Heart left ventricle (tissue), 13 donors: ENCODE results near the gene SIM1.

Source experiments
- POLR2A ChIP-seq, 2 donors: fragments of 450-650 bp; IDR thresholded peaks; one replicate each; pipeline ENCODE4 v1.6.1; 2017; ENCODE audit warnings: antibody characterized with exemption in 2 of 2, mild to moderate bottlenecking in 2 of 2, moderate library complexity in 2 of 2
- TF ChIP-seq, protein P1 (sequence below), 12 donors: fragments of 200-600 bp; sonication (generic) in 4 of 12; IDR thresholded peaks; one replicate each; pipeline versions ENCODE4 v1.5.0 to v1.8.0; 2018 to 2022; ENCODE audit warnings: antibody characterized with exemption in 12 of 12, mild to moderate bottlenecking in 5 of 12
- donor health status: ischemic (EF 13 %, LVEDD 7.1; RV severe dilation, severe dysfunction).
- donor health status: DM: no; HTN: yes; CAD: no.
- donor health status: DM: no; HTN: no; CAD: no.
- donor health status: ischemic (EF 25% LVEDD 6.9; RV normal size, moderate dysfunction).
- donor health status: ischemic (EF 25% LVEDD 5.7; RV mildly dilated, moderate dysfunction).
- donor health status: ischemic (EF 35%, LVEDD 5.7; RV mildly dilated, moderate dysfunction).
- donor health status: nonischemic (EF 11% LVEDD 7.7; RV severe dilation, severe dysfunction).
- donor health status: DM: yes; HTN: yes; CAD: no.
- donor health status: PGD.
- donor health status: ischemic (EF 29% LVEDD 5.4; RV normal size, mild dysfunction).
- donor health status: nonischemic (EF 23%, LVEDD 6.1; RV moderate dilation, normal function).

DNA sequence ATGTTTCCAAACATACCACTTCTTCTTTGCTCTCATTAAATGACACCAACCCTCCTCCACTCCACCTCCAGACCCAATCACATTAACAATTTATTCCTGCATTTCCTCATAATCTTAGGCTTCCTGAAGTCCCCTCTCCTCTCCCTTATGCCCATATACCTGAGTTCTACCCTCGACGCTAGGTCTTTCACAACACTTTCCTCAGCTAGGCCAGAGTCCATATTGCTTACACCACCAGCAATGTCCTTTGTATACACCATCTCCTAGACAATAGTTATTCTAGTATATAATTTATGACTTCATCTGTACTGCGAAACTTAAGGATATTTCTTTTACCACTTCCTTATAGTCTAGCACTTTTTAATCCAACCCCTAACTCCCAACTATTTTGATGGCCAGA lies 47.7 kb downstream of the SIM1 start:
- TF ChIP-seq, protein P1, sequence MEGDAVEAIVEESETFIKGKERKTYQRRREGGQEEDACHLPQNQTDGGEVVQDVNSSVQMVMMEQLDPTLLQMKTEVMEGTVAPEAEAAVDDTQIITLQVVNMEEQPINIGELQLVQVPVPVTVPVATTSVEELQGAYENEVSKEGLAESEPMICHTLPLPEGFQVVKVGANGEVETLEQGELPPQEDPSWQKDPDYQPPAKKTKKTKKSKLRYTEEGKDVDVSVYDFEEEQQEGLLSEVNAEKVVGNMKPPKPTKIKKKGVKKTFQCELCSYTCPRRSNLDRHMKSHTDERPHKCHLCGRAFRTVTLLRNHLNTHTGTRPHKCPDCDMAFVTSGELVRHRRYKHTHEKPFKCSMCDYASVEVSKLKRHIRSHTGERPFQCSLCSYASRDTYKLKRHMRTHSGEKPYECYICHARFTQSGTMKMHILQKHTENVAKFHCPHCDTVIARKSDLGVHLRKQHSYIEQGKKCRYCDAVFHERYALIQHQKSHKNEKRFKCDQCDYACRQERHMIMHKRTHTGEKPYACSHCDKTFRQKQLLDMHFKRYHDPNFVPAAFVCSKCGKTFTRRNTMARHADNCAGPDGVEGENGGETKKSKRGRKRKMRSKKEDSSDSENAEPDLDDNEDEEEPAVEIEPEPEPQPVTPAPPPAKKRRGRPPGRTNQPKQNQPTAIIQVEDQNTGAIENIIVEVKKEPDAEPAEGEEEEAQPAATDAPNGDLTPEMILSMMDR (IDR thresholded peaks at IDR 0.05), result no peak
- no peak for TF ChIP-seq POLR2A (IDR thresholded peaks at IDR 0.05)
